K562 (cell line): ENCODE measurements around the gene PRR7. TPM values are rescaled to one million over a fixed set of nuclear protein-coding genes. Genes with fewer than 3 reads are reported as not detected.

Experiments used
- ATAC-seq: fragments of 200-7000 bp; cut with Tn5 transposase; 3 replicates; pipeline ENCODE4 v1.9.1; 2020; ENCODE audit warnings: moderate library complexity
- BruUV-seq: library from RNA; stranded (reverse); fragments of 400-500 nt; replicated peaks from 2 replicates; lab custom pipeline; 2021; lab: Mats Ljungman, UMichigan
- CTCF ChIA-PET: fragments of 300-600 bp; formaldehyde crosslinking; extraction: SDS; loops from one replicate; lab custom pipeline; 2021; ENCODE audit warnings: low intra/inter-chr PET ratio; lab: Yijun Ruan, JAX
- POLR2A ChIA-PET: fragments of 300-600, 350-650 bp; sonication (Branson Sonifier 250); formaldehyde crosslinking; extraction: SDS; loops from one replicate; lab custom pipeline; 2021; ENCODE audit warnings: antibody characterized with exemption, inconsistent platforms; lab: Yijun Ruan, JAX
- DNase-seq, 4 experiments: peaks; one replicate each; pipeline versions ENCODE4 v3.0.0 to v3.0.0-alpha.2; 2011 to 2018; ENCODE audit warnings: low spot score in 3 of 4, mixed read lengths in 3 of 4; ENCODE audit errors: extremely low read depth in 1 of 4
- FAIRE-seq: peaks from 2 replicates; lab custom pipeline; 2011; peaks lifted over from hg19 to GRCh38; lab: Jason Lieb, UNC
- H2AFZ ChIP-seq: 2 replicates; pipeline ENCODE4 v1.6.0; 2011; ENCODE audit warnings: low read depth, low read length, control low read depth, inconsistent platforms
- H3K27ac ChIP-seq: fragments of 200-600 bp; 3 replicates; pipeline ENCODE4 v1.8.0; 2011; ENCODE audit warnings: low read depth, mild to moderate bottlenecking, control low read depth, inconsistent platforms, low read length, moderate library complexity, mixed read lengths; ENCODE audit errors: extremely low read depth
- H3K27me3 ChIP-seq, 2 experiments: fragments of 300-600 bp in 1 of 2; 2 replicates in 1 of 2; 3 replicates in 1 of 2; pipeline versions ENCODE4 v1.6.0 to v1.8.0; 2011; ENCODE audit warnings: inconsistent platforms in 2 of 2, low read length in 2 of 2, mild to moderate bottlenecking in 1 of 2, mixed read lengths in 1 of 2, moderate library complexity in 1 of 2; ENCODE audit not compliant: control insufficient read depth in 2 of 2, insufficient read depth in 2 of 2
- H3K36me3 ChIP-seq: fragments of 300-600 bp; 3 replicates; pipeline ENCODE4 v1.8.0; 2011; ENCODE audit warnings: mild to moderate bottlenecking, low read length, inconsistent platforms; ENCODE audit not compliant: control insufficient read depth, insufficient read depth
- H3K4me1 ChIP-seq, 2 experiments: fragments of 200-600 bp in 1 of 2; replicated peaks in 1 of 2; 2 replicates in 1 of 2; 3 replicates in 1 of 2; pipeline versions ENCODE4 v1.5.1 to v1.8.0; 2011; ENCODE audit warnings: inconsistent platforms in 2 of 2, low read length in 2 of 2, mild to moderate bottlenecking in 1 of 2, mixed read lengths in 1 of 2, moderate library complexity in 1 of 2; ENCODE audit not compliant: control insufficient read depth in 2 of 2, insufficient read depth in 2 of 2
- H3K4me2 ChIP-seq: 2 replicates; pipeline ENCODE4 v1.6.1; 2011; ENCODE audit warnings: low read length, control low read depth, inconsistent platforms, mixed read lengths; ENCODE audit not compliant: insufficient read depth
- H3K4me3 ChIP-seq: fragments of 200-600 bp; sonication (generic), shearing (Covaris generic); 2 replicates; pipeline ENCODE4 v1.5.1; 2016; ENCODE audit warnings: control low read depth, inconsistent platforms
- H3K79me2 ChIP-seq: fragments of 200-600 bp; 3 replicates; pipeline ENCODE4 v1.8.0; 2011; ENCODE audit warnings: low read length, inconsistent platforms; ENCODE audit not compliant: control insufficient read depth, insufficient read depth
- H3K9ac ChIP-seq, 2 experiments: 2 replicates each; pipeline versions ENCODE4 v1.6.0 to v1.6.1; 2011; ENCODE audit warnings: low read depth in 2 of 2, low read length in 2 of 2, control low read depth in 1 of 2, inconsistent platforms in 1 of 2, mild to moderate bottlenecking in 1 of 2, mixed read lengths in 1 of 2; ENCODE audit not compliant: insufficient read depth in 1 of 2
- H3K9me1 ChIP-seq: one replicate; pipeline ENCODE4 v1.6.0; 2011; ENCODE audit warnings: inconsistent platforms, mild to moderate bottlenecking, low read length, moderate library complexity; ENCODE audit not compliant: control insufficient read depth, insufficient read depth
- H3K9me3 ChIP-seq: replicated peaks from 2 replicates; pipeline ENCODE4 v1.5.1; 2011; ENCODE audit warnings: low read depth, low read length, inconsistent platforms; ENCODE audit not compliant: control insufficient read depth, insufficient read depth
- H4K20me1 ChIP-seq: replicated peaks from 2 replicates; pipeline ENCODE4 v1.6.1; 2011; ENCODE audit warnings: low read length, inconsistent platforms, mixed read lengths; ENCODE audit not compliant: control insufficient read depth, insufficient read depth
- CCAR2 ChIP-seq: fragments of 200-400 bp; formaldehyde crosslinking; IDR thresholded peaks from 2 replicates; pipeline ENCODE4 v1.6.1; 2017; ENCODE audit warnings: mild to moderate bottlenecking, low read depth, low read length
- CHD2 ChIP-seq: IDR thresholded peaks from 2 replicates; pipeline ENCODE4 v1.6.1; 2011; ENCODE audit warnings: low read depth, low read length
- CLOCK ChIP-seq: fragments of 250-450 bp; sonication (Bioruptor Pico); IDR thresholded peaks from 2 replicates; pipeline ENCODE4 v1.4.0; 2020; ENCODE audit warnings: mild to moderate bottlenecking, moderate library complexity, borderline replicate concordance
- CREB3 ChIP-seq: fragments of 450-650 bp; conservative IDR thresholded peaks from 2 replicates; pipeline ENCODE4 v1.6.1; 2016; ENCODE audit warnings: missing genetic modification characterization, low read depth, mild to moderate bottlenecking, missing compliant biosample characterization, moderate library complexity
- IRF2 ChIP-seq: sonication (generic); formaldehyde crosslinking; IDR thresholded peaks from 2 replicates; pipeline ENCODE4 v1.8.1; 2022; ENCODE audit warnings: mild to moderate bottlenecking, missing genetic modification reagents
- MLLT1 ChIP-seq, 2 experiments: fragments of 450-650 bp; IDR thresholded peaks; 2 replicates each; pipeline ENCODE4 v1.6.1; 2016
- NCOA4 ChIP-seq: fragments of 450-650 bp; IDR thresholded peaks from 2 replicates; pipeline ENCODE4 v1.6.1; 2018; ENCODE audit warnings: mild to moderate bottlenecking; ENCODE audit not compliant: partially characterized antibody
- PHF8 ChIP-seq: fragments of 200-600 bp; sonication (generic); IDR thresholded peaks from 2 replicates; pipeline ENCODE4 v1.6.1; 2012; ENCODE audit warnings: mixed run types, mild to moderate bottlenecking, inconsistent platforms, low read length, moderate library complexity, borderline replicate concordance
- SFPQ ChIP-seq: fragments of 200-400 bp; formaldehyde crosslinking; IDR thresholded peaks from 2 replicates; pipeline ENCODE4 v1.6.1; 2017; ENCODE audit warnings: mild to moderate bottlenecking, low read depth, low read length, moderate library complexity
- TEAD2 ChIP-seq: fragments of 450-650 bp; IDR thresholded peaks from 2 replicates; pipeline ENCODE4 v1.6.1; 2016; ENCODE audit warnings: missing genetic modification characterization, control low read depth, missing compliant biosample characterization
- TGIF2 ChIP-seq: sonication (generic); formaldehyde crosslinking; IDR thresholded peaks from 2 replicates; pipeline ENCODE4 v1.8.1; 2022; ENCODE audit warnings: mild to moderate bottlenecking, missing genetic modification reagents, moderate library complexity
- USF1 ChIP-seq: sonication (generic); formaldehyde crosslinking; IDR thresholded peaks from 2 replicates; pipeline ENCODE4 v1.9.0; 2022; ENCODE audit warnings: mild to moderate bottlenecking, missing genetic modification reagents
- ZNF3 ChIP-seq: fragments of 250-450 bp; sonication (Bioruptor Pico); IDR thresholded peaks from 2 replicates; pipeline ENCODE4 v1.5.0; 2021; ENCODE audit warnings: mild to moderate bottlenecking, moderate library complexity
- ZNF311 ChIP-seq: fragments of 250-450 bp; sonication (Bioruptor Pico); IDR thresholded peaks from 2 replicates; pipeline ENCODE4 v1.4.0; 2020; ENCODE audit warnings: mild to moderate bottlenecking, moderate library complexity
- ZNF354B ChIP-seq: fragments of 250-450 bp; sonication (Bioruptor Pico); IDR thresholded peaks from 2 replicates; pipeline ENCODE4 v1.4.0; 2020
- ZNF717 ChIP-seq: fragments of 250-450 bp; sonication (Bioruptor Pico); IDR thresholded peaks from 2 replicates; pipeline ENCODE4 v1.5.0; 2021
- WGBS: fragments of 100-300 bp; shearing (Covaris generic); methylation state at CpG from one replicate; pipeline ENCODE4 v1.1.6; 2016; ENCODE audit warnings: low coverage, mixed read lengths; ENCODE audit not compliant: insufficient coverage; ENCODE audit errors: missing lambda C conversion rate; 5-methylcytosine and 5-hydroxymethylcytosine counted together
- in situ Hi-C: fragments of 300-500 bp; cut with MboI; formaldehyde crosslinking; loops from 4 replicates; pipeline ENCODE4 v1.15.0; 2018; ENCODE audit warnings: inconsistent platforms, mixed read lengths
- intact Hi-C: fragments of 100-400 bp; cut with micrococcal nuclease; formaldehyde crosslinking; loops from 2 replicates; pipeline ENCODE4 v1.14.2; 2022
- polyA plus RNA-seq, 8 experiments: library from polyadenylated mRNA; depleted of rRNA in 4 of 8; stranded (reverse) in 5 of 8; unstranded in 3 of 8; fragments of >200 nt; fragmentation: Nextera tagmentation in 2 of 8; fragmentation: Illumina TruSeq in 1 of 8; extraction: Ambion mirVana in 2 of 8; extraction: Trizol in 1 of 8; gene quantifications; 2 replicates each; pipeline versions ENCODE4 v1.2.1 to v1.2.3, GENCODE V29; 2011 to 2014; ENCODE audit warnings: inconsistent platforms in 1 of 8, missing spikeins in 1 of 8
- total RNA-seq, 7 experiments: library from RNA; depleted of rRNA in 6 of 7; stranded (reverse); fragments of >200 nt in 6 of 7; fragmentation: Illumina TruSeq in 2 of 7; extraction: Trizol in 2 of 7; gene quantifications; 2 replicates each; pipeline versions ENCODE4 v1.2.1 to v1.2.3, GENCODE V29; 2011 to 2021; ENCODE audit warnings: low replicate concordance in 1 of 7

Gene PRR7
- total and polyA plus RNA-seq, 9 of the 15 experiments (the other 6 are each of a cell fraction or from before 2014, with no cell fraction given): 0.80 to 11.3 (median 10.4) TPM; not detected in 4

- FAIRE-seq: no peak
- Histone ChIP-seq H3K27me3 (no peaks in the 10 kb centered on the region), H4K20me1 (no peaks in the 10 kb centered on the region), H3K4me3 (no peak overlapping the region), H3K9ac (no peak overlapping the region), H3K9me1 (no peaks in the 10 kb centered on the region), H3K9me3 (no peaks in the 10 kb centered on the region), H3K27ac (no peak overlapping the region), H3K79me2 (no peaks in the 10 kb centered on the region), H2AFZ (no peak overlapping the region), H3K36me3 (no peaks in the 10 kb centered on the region), H3K4me2 (no peak overlapping the region), H3K4me1 (peaks cover 0 to 3% of the 10 kb centered on the region in 2 experiments; a peak in 1 of 5 replicates)
- 83% methylated on average over 3 of the region's 3 CpGs for WGBS
- in situ Hi-C loops (no loop called here), intact Hi-C loops (no loop called here)
- CTCF ChIA-PET: no interaction called here
- no peak for DNase-seq
- ATAC-seq: no peak
- BruUV-seq: no TSS peak
- POLR2A ChIA-PET: interaction anchor here (1.9 kb wide), 1 partner anchor 8 kb away, joined by 9 read pairs; the partner anchor contains the start of gene GRK6
- TF ChIP-seq MLLT1 (IDR thresholded peaks at IDR 0.05): no peak
- TF ChIP-seq TEAD2 (tag): no peak
- TF ChIP-seq PHF8: no peak
- TF ChIP-seq ZNF311 (CRISPR knock-in tag): no peak
- no peak for TF ChIP-seq SFPQ
- no peak for TF ChIP-seq ZNF3
- no peak for TF ChIP-seq IRF2 (CRISPR knock-in tag)
- no peak for TF ChIP-seq NCOA4
- TF ChIP-seq ZNF717: no peak
- TF ChIP-seq ZNF354B: no peak
- TF ChIP-seq CREB3: no peak
- TF ChIP-seq TGIF2 (CRISPR knock-in tag): no peak
- TF ChIP-seq USF1 (CRISPR knock-in tag): no peak
- TF ChIP-seq CLOCK (CRISPR knock-in tag): no peak
- TF ChIP-seq CCAR2: no peak
- no peak for TF ChIP-seq CHD2
Measured at GRCh38 chr5:177419046-177419445, 27.6 kb upstream of the PRR7 start.
